Astrocyte (in vitro differentiated cells and primary cell): Measurements from ENCODE around the gene TFAM.

Source experiments
- CTCF ChIP-seq: IDR thresholded peaks from 2 replicates; pipeline ENCODE4 v1.5.1; 2011; ENCODE audit warnings: low read depth, mild to moderate bottlenecking, inconsistent platforms, low read length, moderate library complexity; ENCODE audit not compliant: insufficient read depth
- EZH2 ChIP-seq: IDR thresholded peaks from 2 replicates; pipeline ENCODE4 v1.6.1; 2012; ENCODE audit warnings: mild to moderate bottlenecking, low read length, inconsistent platforms; ENCODE audit not compliant: insufficient read depth

GRCh38 chr10:58415757-58416156, 30.5 kb downstream of the TFAM start:
- TF ChIP-seq CTCF (no peak), EZH2 (no peak)
